ENCODE data around the gene THOC2.
"Not testable (repeated sequence)": the region's sequence is repeated elsewhere in the genome, so short reads cannot be mapped to it uniquely, and the experiment has no call there.

Gene THOC2

GRCh38 chrX:123713841-123714240 lies 19.0 kb downstream of the THOC2 start:
- H3K4me3 ChIP-seq (ENCODE audit: low read length) = no peak overlapping the region
- TF ChIP-seq ZNF274 (IDR thresholded peaks at IDR 0.05; ENCODE audit: low read depth, low read length) = no peak

GRCh38 chrX:123713434-123713833 lies 19.4 kb downstream of the THOC2 start:
- no peak overlapping the region for H3K4me3 ChIP-seq (ENCODE audit: low read length)
- TF ChIP-seq ZNF274 (IDR thresholded peaks at IDR 0.05; ENCODE audit: low read depth, low read length) = no peak

- not testable (repeated sequence) for H3K4me3 ChIP-seq (ENCODE audit: low read length)
These were observed 21.7 kb downstream of the THOC2 start for GRCh38 chrX:123711201-123711600.

GRCh38 chrX:123704781-123705180 lies 28.1 kb downstream of the THOC2 start:
- no peak overlapping the region for H3K4me3 ChIP-seq (ENCODE audit: low read length)
- TF ChIP-seq ZNF274 (IDR thresholded peaks at IDR 0.05; ENCODE audit: low read depth, low read length) = no peak

GRCh38 chrX:123698979-123699520 lies 33.8 kb downstream of the THOC2 start:
- TF ChIP-seq ZNF274 (IDR thresholded peaks at IDR 0.05; ENCODE audit: low read depth, low read length) = no peak
- no peak overlapping the region for H3K4me3 ChIP-seq (ENCODE audit: low read length)

GRCh38 chrX:123696334-123696733 lies 36.5 kb downstream of the THOC2 start:
- no peak for TF ChIP-seq ZNF274 (IDR thresholded peaks at IDR 0.05; ENCODE audit: low read depth, low read length)
- H3K4me3 ChIP-seq (ENCODE audit: low read length) = no peak overlapping the region

- H3K4me3 ChIP-seq (ENCODE audit: low read length) = no peak overlapping the region
- no peak for TF ChIP-seq ZNF274 (IDR thresholded peaks at IDR 0.05; ENCODE audit: low read depth, low read length)
These were observed 37.6 kb downstream of the THOC2 start for GRCh38 chrX:123695242-123695641.

- TF ChIP-seq ZNF274 (IDR thresholded peaks at IDR 0.05; ENCODE audit: low read depth, low read length) = no peak
- H3K4me3 ChIP-seq (ENCODE audit: low read length) = no peak overlapping the region
These were observed 41.1 kb downstream of the THOC2 start for GRCh38 chrX:123691776-123692175.

- no peak for TF ChIP-seq ZNF274 (IDR thresholded peaks at IDR 0.05; ENCODE audit: low read depth, low read length)
These were observed 44.3 kb downstream of the THOC2 start for GRCh38 chrX:123688524-123688923.

GRCh38 chrX:123685232-123685631 lies 47.6 kb downstream of the THOC2 start:
- no peak overlapping the region for H3K4me3 ChIP-seq (ENCODE audit: low read length)
- TF ChIP-seq ZNF274 (IDR thresholded peaks at IDR 0.05; ENCODE audit: low read depth, low read length) = no peak

More at GRCh38 chrX:123688524-123688923, 44.3 kb downstream of the THOC2 start:
- no peak overlapping the region for H3K4me3 ChIP-seq (ENCODE audit: low read length)

GRCh38 chrX:123682186-123682585 lies 50.7 kb downstream of the THOC2 start:
- no peak overlapping the region for H3K4me3 ChIP-seq (ENCODE audit: low read length)
- TF ChIP-seq ZNF274 (IDR thresholded peaks at IDR 0.05; ENCODE audit: low read depth, low read length) = no peak

- H3K4me3 ChIP-seq (ENCODE audit: low read length) = not testable (repeated sequence)
These were observed 53.0 kb downstream of the THOC2 start for GRCh38 chrX:123679733-123680460.

GRCh38 chrX:123675154-123675553 lies 57.7 kb downstream of the THOC2 start:
- no peak overlapping the region for H3K4me3 ChIP-seq (ENCODE audit: low read length)
- TF ChIP-seq ZNF274 (IDR thresholded peaks at IDR 0.05; ENCODE audit: low read depth, low read length) = no peak

GRCh38 chrX:123673813-123674212 lies 59.0 kb downstream of the THOC2 start:
- TF ChIP-seq ZNF274 (IDR thresholded peaks at IDR 0.05; ENCODE audit: low read depth, low read length) = no peak
- no peak overlapping the region for H3K4me3 ChIP-seq (ENCODE audit: low read length)

- no peak for TF ChIP-seq ZNF274 (IDR thresholded peaks at IDR 0.05; ENCODE audit: low read depth, low read length)
- H3K4me3 ChIP-seq (ENCODE audit: low read length) = no peak overlapping the region
These were observed 67.7 kb downstream of the THOC2 start for GRCh38 chrX:123665197-123665596.

- not testable (repeated sequence) for H3K4me3 ChIP-seq (ENCODE audit: low read length)
These were observed 68.2 kb downstream of the THOC2 start for GRCh38 chrX:123664467-123665167.

- H3K4me3 ChIP-seq (ENCODE audit: low read length) = not testable (repeated sequence)
These were observed 69.1 kb downstream of the THOC2 start for GRCh38 chrX:123663720-123664119.

GRCh38 chrX:123656507-123656906 lies 76.3 kb downstream of the THOC2 start:
- not testable (repeated sequence) for H3K4me3 ChIP-seq (ENCODE audit: low read length)

GRCh38 chrX:123648811-123649181 lies 84.1 kb downstream of the THOC2 start:
- not testable (repeated sequence) for H3K4me3 ChIP-seq (ENCODE audit: low read length)
